ENCODE results near the gene HECTD3.

DNA sequence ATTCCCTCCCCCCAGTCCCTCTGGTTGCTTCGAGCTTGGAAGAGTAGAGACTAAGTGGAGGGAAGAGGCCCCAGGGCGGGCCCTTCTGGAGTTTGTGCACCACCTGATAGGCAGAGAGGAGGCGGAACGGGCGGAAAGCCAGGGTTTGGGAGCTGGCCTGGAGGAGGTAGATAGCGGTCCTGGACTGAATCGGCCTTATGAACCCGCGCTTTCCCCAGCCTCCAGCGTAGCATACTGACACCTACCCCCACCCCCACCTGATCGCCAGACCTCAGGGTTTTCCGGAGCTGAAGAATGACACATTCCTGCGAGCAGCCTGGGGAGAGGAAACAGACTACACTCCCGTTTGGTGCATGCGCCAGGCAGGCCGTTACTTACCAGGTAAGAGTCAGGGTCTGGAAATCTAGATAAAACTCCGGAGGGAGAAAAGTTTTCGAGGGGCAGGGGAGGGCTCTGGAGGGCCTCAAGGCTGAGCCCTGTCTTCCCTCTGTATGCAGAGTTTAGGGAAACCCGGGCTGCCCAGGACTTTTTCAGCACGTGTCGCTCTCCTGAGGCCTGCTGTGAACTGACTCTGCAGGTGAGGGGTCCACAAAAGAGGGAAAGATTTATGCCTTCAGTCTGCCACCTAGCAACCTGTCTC is 1.6 kb upstream of the HECTD3 start:
- TF ChIP-seq, protein P1, sequence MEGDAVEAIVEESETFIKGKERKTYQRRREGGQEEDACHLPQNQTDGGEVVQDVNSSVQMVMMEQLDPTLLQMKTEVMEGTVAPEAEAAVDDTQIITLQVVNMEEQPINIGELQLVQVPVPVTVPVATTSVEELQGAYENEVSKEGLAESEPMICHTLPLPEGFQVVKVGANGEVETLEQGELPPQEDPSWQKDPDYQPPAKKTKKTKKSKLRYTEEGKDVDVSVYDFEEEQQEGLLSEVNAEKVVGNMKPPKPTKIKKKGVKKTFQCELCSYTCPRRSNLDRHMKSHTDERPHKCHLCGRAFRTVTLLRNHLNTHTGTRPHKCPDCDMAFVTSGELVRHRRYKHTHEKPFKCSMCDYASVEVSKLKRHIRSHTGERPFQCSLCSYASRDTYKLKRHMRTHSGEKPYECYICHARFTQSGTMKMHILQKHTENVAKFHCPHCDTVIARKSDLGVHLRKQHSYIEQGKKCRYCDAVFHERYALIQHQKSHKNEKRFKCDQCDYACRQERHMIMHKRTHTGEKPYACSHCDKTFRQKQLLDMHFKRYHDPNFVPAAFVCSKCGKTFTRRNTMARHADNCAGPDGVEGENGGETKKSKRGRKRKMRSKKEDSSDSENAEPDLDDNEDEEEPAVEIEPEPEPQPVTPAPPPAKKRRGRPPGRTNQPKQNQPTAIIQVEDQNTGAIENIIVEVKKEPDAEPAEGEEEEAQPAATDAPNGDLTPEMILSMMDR (conservative IDR thresholded peaks at IDR 0.05) = no peak
- no peak for TF ChIP-seq EZH2 (IDR thresholded peaks at IDR 0.05; ENCODE audit: low read depth)
